ENCODE results near the gene GJB2.

GJB2 gene

DNA sequence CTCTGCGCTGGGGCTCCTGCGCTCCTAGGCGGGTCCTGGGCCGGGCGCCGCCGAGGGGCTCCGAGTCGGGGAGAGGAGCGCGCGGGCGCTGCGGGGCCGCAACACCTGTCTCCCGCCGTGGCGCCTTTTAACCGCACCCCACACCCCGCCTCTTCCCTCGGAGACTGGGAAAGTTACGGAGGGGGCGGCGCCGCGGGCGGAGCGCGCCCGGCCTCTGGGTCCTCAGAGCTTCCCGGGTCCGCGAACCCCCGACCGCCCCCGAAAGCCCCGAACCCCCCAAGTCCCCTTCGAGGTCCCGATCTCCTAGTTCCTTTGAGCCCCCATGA lies at the start of gene GJB2:
Gene GJB2, minus strand, starts transcription at position 103 of the 326 bp plus-strand sequence. CDS start 3,357 bp downstream, outside the sequence.
- DNase-seq (ENCODE audit: low read depth in 2 of 2, low spot score in 1 of 2), result no peak

- DNase-seq (ENCODE audit: low read depth in 2 of 2, low spot score in 1 of 2), result no peak
Observed at GRCh38 chr13:20241593-20241992, 48.9 kb upstream of the GJB2 start.

DNA sequence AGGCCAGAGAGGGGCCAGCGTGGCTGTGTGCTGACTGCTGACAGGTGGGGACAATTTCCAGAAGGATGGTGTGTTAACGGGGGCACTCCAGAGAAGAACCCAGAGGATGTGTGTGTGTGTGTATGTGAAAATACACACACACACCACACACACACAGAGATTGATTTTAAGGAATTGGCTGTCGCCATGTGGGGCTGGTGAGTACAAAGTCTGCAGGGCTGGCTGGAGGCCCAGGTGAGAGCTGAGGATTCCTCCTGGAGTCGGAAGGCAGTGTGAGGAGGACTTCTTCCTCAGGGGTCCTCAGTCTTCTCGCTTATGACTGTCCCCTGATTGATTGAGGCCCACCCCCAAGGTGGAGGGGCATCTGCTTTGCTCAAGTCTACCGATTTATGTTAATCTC lies 47.0 kb upstream of the GJB2 start:
- no peak for DNase-seq (ENCODE audit: low read depth in 2 of 2, low spot score in 1 of 2)

DNA sequence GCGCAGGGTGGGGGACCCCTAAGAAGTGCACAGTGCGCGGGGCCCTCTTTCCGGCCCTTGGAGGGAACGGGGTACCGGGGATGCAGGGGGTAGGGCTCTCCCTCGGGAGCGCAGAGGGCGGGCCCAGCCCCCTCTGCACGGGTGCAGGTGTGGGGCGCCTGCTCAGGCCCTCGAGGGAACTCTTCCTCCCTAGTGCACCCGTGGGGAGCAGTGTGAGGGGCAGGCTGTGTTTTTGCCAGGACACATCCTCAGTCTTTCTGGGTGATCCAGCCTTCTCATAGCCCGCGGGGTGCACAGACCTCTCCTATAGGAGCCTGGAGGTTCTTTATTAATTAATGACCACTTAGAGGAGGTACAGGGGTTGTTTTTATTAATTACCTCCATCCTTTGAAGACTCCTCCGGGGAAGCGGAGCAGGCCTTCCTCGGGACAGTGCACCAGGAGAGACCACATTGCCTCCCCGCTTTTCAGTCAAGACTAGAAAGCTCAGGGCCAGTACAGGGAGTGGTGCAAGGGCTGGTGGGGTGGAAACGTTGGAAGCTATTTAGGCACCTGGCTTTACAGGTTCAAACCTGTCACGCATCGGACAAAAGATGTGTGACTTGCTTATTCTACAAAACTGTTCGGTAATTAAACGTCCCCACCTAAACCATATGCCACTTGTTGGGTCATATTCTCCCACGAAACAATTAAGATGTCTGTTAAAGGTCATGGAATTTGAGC lies 40.0 kb upstream of the GJB2 start:
- no peak for DNase-seq (ENCODE audit: low read depth in 2 of 2, low spot score in 1 of 2)

GRCh38 chr13:20231839-20232555 lies 39.3 kb upstream of the GJB2 start, which contains the start of gene GJB6:
Gene GJB6 (minus strand): TSS chr13:20232319. CDS start chr13:20223480, 8,839 bp downstream.
- DNase-seq (ENCODE audit: low read depth in 2 of 2, low spot score in 1 of 2), result no peak

DNA sequence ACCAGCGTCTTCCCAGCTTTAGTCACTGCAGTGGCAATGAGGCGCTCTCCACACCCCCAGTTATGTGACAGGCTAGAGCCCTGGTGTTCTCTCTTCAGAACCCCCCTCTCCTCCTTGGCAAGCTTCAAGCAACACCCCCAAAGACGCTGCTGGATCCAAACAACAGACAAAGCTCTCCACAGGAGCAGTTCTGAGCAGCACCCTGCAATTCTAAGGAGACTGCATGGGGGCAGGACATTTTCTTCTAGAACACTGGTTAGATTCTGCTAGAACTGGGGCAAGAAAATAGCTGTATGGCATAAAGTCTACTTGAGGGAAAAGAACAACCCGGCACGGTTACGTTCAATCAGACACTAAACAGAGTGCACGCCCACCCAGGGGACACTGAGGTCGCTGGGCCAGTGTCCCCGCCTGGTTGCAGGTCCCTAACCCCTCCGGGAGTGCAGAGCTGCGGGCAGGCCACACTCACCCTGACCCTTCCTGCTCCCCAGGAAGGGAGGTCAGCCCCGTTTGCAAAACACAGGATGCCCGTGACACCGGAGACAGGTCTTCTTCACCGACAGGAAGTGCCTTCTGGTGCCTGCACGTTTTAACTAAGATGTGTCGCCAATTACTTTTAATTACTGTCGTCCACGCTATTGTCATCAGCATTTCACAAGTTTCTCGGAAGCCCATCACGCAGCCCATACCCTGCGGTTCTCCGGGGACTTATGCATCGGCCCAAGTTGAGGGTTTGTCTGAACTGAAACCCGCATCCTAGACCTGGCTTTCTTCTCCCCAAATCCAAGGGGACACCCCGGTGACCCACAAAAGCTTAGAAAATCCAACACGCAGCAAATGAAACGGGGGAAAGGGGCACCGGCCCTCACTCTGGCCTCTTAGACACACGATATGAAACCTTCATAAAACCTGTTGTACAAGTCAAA lies 38.4 kb upstream of the GJB2 start:
- DNase-seq (ENCODE audit: low read depth in 2 of 2, low spot score in 1 of 2), result no peak

DNA sequence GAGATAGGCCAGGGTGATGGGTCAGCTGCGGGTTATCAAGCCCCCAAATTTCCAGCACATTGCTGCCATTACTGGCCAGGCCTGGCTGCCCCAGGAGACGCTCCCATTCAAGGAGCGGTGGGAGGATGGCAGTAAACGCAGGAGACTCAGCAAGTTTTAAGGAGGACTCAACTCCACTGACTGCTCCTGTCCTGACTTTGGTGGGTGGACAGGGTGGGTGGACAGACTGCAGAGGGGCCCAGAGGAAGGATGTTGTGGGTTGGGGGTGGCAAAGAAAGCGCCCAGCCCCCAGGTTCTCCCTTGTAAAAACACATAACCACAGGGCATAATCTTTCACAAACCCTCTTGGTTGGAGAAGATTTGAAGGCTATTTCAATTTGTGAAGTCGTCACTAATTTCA lies 35.0 kb upstream of the GJB2 start:
- no peak for DNase-seq (ENCODE audit: low read depth in 2 of 2, low spot score in 1 of 2)

- no peak for DNase-seq (ENCODE audit: low read depth in 2 of 2, low spot score in 1 of 2)
Observed at GRCh38 chr13:20227288-20227687, 34.5 kb upstream of the GJB2 start.

DNA sequence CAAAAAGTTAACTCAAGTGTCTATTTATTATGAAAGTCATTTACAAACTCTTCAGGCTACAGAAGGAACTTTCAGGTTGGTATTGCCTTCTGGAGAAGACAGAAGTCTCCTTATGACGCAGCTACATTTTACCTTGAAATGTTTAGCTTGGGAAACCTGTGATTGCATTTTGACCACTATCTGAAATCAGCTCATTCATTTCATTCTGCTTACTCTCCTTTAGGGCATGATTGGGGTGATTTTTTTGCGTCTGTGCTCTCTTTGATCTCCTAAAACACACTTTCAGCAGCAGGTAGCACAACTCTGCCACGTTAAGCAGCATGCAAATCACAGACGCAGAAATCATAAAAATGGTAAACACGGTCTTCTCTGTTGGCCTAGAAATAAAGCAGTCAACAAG lies 29.8 kb upstream of the GJB2 start:
- no peak for DNase-seq (ENCODE audit: low read depth in 2 of 2, low spot score in 1 of 2)

DNA sequence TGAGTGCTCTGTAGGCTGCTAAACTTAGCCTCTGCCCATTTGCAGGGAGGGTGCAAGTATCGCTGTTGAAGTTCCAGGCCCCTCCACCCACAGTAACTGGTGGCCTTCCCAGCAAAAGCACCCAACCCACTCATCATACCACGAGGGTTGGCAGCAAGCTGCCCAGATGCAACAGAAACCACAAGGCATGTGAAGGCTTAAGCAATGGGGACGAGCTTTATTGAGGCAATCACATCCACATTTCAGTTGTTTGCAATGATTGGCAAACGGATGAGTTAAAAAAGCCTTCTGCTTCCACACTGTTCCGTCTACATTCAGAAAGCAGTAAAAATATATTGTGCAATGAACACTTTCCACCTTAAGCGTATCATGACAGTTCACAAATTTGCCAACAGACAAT lies 29.0 kb upstream of the GJB2 start:
- DNase-seq (ENCODE audit: low read depth in 2 of 2, low spot score in 1 of 2), result no peak

GRCh38 chr13:20219577-20219976 lies 26.8 kb upstream of the GJB2 start:
- DNase-seq (ENCODE audit: low read depth in 2 of 2, low spot score in 1 of 2), result no peak

GRCh38 chr13:20217168-20217567 lies 24.4 kb upstream of the GJB2 start:
- DNase-seq (ENCODE audit: low read depth in 2 of 2, low spot score in 1 of 2), result no peak

DNA sequence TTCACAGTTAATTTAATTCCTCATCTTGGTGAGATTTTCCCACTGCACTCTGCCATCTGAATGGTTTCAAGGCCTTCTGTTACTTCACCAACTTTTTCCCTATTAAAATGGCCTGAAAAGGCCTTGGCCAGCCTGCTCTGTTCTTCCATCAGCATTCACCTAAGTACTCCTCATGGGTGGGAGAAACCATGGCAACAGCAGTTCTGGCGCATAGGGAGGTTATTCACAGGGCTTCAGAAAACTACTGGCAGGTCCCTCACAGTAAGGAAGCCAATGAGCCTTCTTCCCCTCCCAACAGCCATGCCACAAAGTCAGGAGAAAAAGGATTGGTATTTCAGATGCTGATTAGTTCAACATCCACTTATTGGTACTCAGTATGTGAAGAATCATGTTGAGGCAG lies 17.2 kb upstream of the GJB2 start:
- no peak for DNase-seq (ENCODE audit: low read depth in 2 of 2, low spot score in 1 of 2)

DNA sequence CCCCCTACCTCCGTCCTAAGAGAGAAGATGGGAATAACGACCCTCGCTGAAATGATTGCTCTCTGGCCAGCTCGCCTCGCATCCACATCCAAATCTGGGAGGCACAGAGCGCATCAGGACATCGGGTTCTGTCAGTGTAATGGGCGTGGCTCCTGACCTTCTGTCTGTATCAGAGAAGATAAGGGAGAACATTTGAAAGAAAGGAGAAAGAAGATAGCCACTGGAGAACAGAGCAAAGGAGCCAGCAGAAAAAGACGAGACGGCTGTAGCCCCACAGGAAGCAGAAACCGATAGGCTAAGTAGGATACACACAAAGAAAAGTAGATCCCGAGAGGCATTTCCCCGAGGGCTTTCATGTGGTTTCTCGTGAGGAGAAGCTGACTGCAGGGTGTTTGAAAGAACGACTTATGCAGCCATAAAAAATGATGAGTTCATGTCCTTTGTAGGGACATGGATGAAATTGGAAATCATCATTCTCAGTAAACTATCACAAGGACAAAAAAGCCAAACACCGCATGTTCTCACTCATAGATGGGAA lies 14.0 kb upstream of the GJB2 start:
- DNase-seq (ENCODE audit: low read depth in 2 of 2, low spot score in 1 of 2), result no peak

DNA sequence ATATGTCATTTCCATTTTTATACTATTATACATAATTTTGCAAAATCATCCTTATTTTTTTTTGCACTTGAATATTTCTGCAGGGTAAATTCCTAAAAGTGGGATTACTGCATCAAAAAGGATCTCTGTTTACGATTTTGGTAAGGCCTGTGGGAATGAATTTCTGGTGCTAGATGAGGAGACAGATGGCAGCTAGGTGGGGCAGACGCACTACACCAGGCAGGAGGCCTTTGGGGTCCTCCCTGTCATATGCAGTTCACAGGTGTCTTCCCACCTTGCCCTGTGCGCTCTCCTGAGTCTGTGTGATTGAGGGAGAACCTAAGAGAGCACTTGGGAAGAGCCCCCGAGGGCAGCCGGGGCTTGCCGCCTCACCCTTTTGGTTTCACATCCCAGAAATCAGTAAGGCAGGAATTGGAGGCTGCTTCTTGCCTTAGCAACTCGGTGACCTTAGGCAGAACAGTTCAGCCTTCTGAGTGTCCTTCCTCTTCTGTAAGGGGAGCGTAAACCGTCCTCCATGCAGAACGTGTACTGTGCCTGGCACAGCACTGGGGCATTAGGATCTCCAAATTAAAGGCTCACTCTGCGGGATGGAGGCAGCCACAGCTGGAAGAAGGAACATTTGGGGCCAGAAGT lies 13.4 kb upstream of the GJB2 start:
- no peak for DNase-seq (ENCODE audit: low read depth in 2 of 2, low spot score in 1 of 2)

- no peak for DNase-seq (ENCODE audit: low read depth in 2 of 2, low spot score in 1 of 2)
Observed at GRCh38 chr13:20198781-20199180, 6.0 kb upstream of the GJB2 start.

DNA sequence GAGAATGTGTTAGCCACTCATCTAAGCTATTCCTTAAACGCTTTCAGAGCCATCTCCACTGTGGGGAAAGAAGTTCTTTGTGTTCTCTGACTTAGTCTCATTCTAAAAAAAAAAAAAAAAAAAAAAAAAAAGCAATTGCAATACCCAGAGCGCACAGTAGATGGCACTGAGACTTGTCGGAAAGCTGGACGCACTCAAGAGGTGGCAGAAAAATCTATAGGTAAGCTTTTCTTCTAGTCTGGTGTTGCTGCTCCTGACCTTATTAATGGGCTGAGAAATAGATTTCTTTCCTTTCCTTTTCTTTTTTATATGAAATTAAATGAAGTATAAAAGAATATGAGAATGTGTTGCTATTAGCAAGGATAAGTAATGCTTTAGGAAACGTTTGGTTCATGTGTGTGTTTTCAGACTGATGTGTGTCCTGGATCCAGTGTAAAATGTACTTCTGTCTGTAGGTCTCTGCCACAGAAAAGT lies 4.7 kb upstream of the GJB2 start:
- DNase-seq (ENCODE audit: low read depth in 2 of 2, low spot score in 1 of 2), result no peak

DNA sequence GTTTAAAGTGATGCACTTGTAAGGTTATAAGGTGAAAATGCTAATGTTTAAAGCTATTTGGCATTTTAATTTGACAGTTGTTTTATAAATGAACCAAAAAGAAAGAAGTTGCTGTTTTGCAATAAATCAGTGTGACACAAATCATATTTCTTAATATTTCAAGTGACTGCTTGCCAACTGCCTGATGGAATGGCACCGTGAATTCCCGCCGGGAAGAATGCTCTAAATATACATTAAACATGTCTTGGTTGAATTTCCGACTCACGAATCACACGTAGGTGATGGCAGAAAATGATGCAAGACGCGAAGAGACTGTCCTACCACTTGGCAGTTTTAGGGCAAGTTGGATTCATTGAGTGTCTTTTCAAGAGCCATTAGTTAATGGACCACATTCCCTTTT lies 3.1 kb upstream of the GJB2 start:
- DNase-seq (ENCODE audit: low read depth in 2 of 2, low spot score in 1 of 2), result no peak

- DNase-seq (ENCODE audit: low read depth in 2 of 2, low spot score in 1 of 2), result no peak
Observed at GRCh38 chr13:20193907-20194631, 1.3 kb upstream of the GJB2 start.
